ENCODE measurements around the gene PAPOLB.

The PAPOLB gene

GRCh38 chr7:4871056-4871680 lies 9.3 kb upstream of the PAPOLB start:
- in situ Hi-C loops (cut with MboI; ENCODE audit: low sequenced_read_pairs, unreplicated experiment): no loop called here
- DNase-seq (ENCODE audit: low spot score): no peak
- no peak for TF ChIP-seq CTCF (IDR thresholded peaks at IDR 0.05; ENCODE audit: borderline replicate concordance, control extremely low read depth, extremely low read depth, insufficient read depth, missing control alignments)

- in situ Hi-C loops (cut with MboI; ENCODE audit: low sequenced_read_pairs, unreplicated experiment): no loop called here
- no peak for TF ChIP-seq CTCF (IDR thresholded peaks at IDR 0.05; ENCODE audit: borderline replicate concordance, control extremely low read depth, extremely low read depth, insufficient read depth, missing control alignments)
- DNase-seq (ENCODE audit: low spot score): no peak
Observed at GRCh38 chr7:4868493-4868892, 6.7 kb upstream of the PAPOLB start.

GRCh38 chr7:4866528-4867496 lies 5.0 kb upstream of the PAPOLB start:
- no peak for DNase-seq (ENCODE audit: low spot score)
- no peak for TF ChIP-seq CTCF (IDR thresholded peaks at IDR 0.05; ENCODE audit: borderline replicate concordance, control extremely low read depth, extremely low read depth, insufficient read depth, missing control alignments)
- in situ Hi-C loops (cut with MboI; ENCODE audit: low sequenced_read_pairs, unreplicated experiment): no loop called here

- no peak for DNase-seq (ENCODE audit: low spot score)
- TF ChIP-seq CTCF (IDR thresholded peaks at IDR 0.05; ENCODE audit: borderline replicate concordance, control extremely low read depth, extremely low read depth, insufficient read depth, missing control alignments): no peak
- in situ Hi-C loops (cut with MboI; ENCODE audit: low sequenced_read_pairs, unreplicated experiment): no loop called here
Observed at GRCh38 chr7:4862156-4862555, 326 bp upstream of the PAPOLB start.

- in situ Hi-C loops (cut with MboI; ENCODE audit: low sequenced_read_pairs, unreplicated experiment): no loop called here
- no peak for DNase-seq (ENCODE audit: low spot score)
- no peak for TF ChIP-seq CTCF (IDR thresholded peaks at IDR 0.05; ENCODE audit: borderline replicate concordance, control extremely low read depth, extremely low read depth, insufficient read depth, missing control alignments)
Observed at GRCh38 chr7:4861227-4861626, 603 bp downstream of the PAPOLB start.

- DNase-seq (ENCODE audit: low spot score): no peak
- no peak for TF ChIP-seq CTCF (IDR thresholded peaks at IDR 0.05; ENCODE audit: borderline replicate concordance, control extremely low read depth, extremely low read depth, insufficient read depth, missing control alignments)
- in situ Hi-C loops (cut with MboI; ENCODE audit: low sequenced_read_pairs, unreplicated experiment): no loop called here
Observed at GRCh38 chr7:4857189-4857588, 4.6 kb downstream of the PAPOLB start.

All from GM13976 (cell line).